SJCRH30 (cell line): ENCODE results near the gene CMYA5. TPM values are rescaled to one million over a fixed set of nuclear protein-coding genes. Genes with fewer than 3 reads are reported as not detected.
"Not testable (repeated sequence)": the region's sequence is repeated elsewhere in the genome, so short reads cannot be mapped to it uniquely, and the experiment has no call there.

ENCODE experiments used
- DNase-seq, 2 experiments: peaks; one replicate each; pipeline ENCODE4 v3.0.0-alpha.2; 2015 to 2020
- H3K27ac ChIP-seq: fragments of 250-450 bp; sonication (Bioruptor Pico); 2 replicates; pipeline ENCODE4 v1.5.1; 2020; ENCODE audit warnings: mild to moderate bottlenecking, moderate library complexity
- H3K27me3 ChIP-seq: fragments of 250-450 bp; sonication (Bioruptor Pico); 2 replicates; pipeline ENCODE4 v1.5.1; 2020; ENCODE audit warnings: mild to moderate bottlenecking, moderate library complexity
- H3K36me3 ChIP-seq: fragments of 250-450 bp; sonication (Bioruptor Pico); 2 replicates; pipeline ENCODE4 v1.5.1; 2020; ENCODE audit warnings: mild to moderate bottlenecking, moderate library complexity
- H3K4me1 ChIP-seq: fragments of 250-450 bp; sonication (Bioruptor Pico); 2 replicates; pipeline ENCODE4 v1.5.1; 2020; ENCODE audit warnings: mild to moderate bottlenecking, moderate library complexity
- H3K4me3 ChIP-seq: fragments of 250-450 bp; sonication (Bioruptor Pico); 2 replicates; pipeline ENCODE4 v1.5.1; 2020; ENCODE audit warnings: mild to moderate bottlenecking, moderate library complexity
- H3K9me3 ChIP-seq: fragments of 250-450 bp; sonication (Bioruptor Pico); replicated peaks from 2 replicates; pipeline ENCODE4 v1.5.1; 2020; ENCODE audit warnings: mild to moderate bottlenecking, moderate library complexity
- total RNA-seq: library from RNA; depleted of rRNA; stranded (reverse); fragments of >200 nt; shearing (Covaris generic); gene quantifications from 2 replicates; pipeline ENCODE4 v1.2.3, GENCODE V29; 2014

CMYA5 gene
- total RNA-seq, 1 experiment from 2014 or later, result 0.22 TPM

GRCh38 chr5:79692596-79692995 lies 3.0 kb downstream of the CMYA5 start:
- Histone ChIP-seq H3K27ac (no peak overlapping the region), H3K4me3 (no peak overlapping the region), H3K9me3 (no peaks in the 10 kb centered on the region), H3K4me1 (no peaks in the 10 kb centered on the region), H3K27me3 (no peaks in the 10 kb centered on the region), H3K36me3 (no peaks in the 10 kb centered on the region)
- no peak for DNase-seq

- H3K27ac ChIP-seq, result no peak overlapping the region
- no peaks in the 10 kb centered on the region for H3K27me3 ChIP-seq
- H3K36me3 ChIP-seq, result no peaks in the 10 kb centered on the region
- no peak overlapping the region for H3K4me3 ChIP-seq
- no peak for DNase-seq
- H3K4me1 ChIP-seq, result no peaks in the 10 kb centered on the region
- no peaks in the 10 kb centered on the region for H3K9me3 ChIP-seq
These were observed 4.5 kb downstream of the CMYA5 start for GRCh38 chr5:79694183-79694582.

- H3K4me1 ChIP-seq, result no peaks in the 10 kb centered on the region
- no peak overlapping the region for H3K4me3 ChIP-seq
- DNase-seq, result peak in 1 of 2 experiments; percentile 7
- no peak overlapping the region for H3K27ac ChIP-seq
- H3K36me3 ChIP-seq, result no peaks in the 10 kb centered on the region
- H3K27me3 ChIP-seq, result no peaks in the 10 kb centered on the region
- H3K9me3 ChIP-seq, result no peaks in the 10 kb centered on the region
These were observed 5.0 kb downstream of the CMYA5 start for GRCh38 chr5:79694652-79695051.

- Histone ChIP-seq H3K4me3 (no peak overlapping the region), H3K27ac (no peak overlapping the region), H3K4me1 (no peaks in the 10 kb centered on the region), H3K36me3 (no peaks in the 10 kb centered on the region), H3K9me3 (no peaks in the 10 kb centered on the region), H3K27me3 (no peaks in the 10 kb centered on the region)
- DNase-seq, result no peak
These were observed 5.9 kb downstream of the CMYA5 start for GRCh38 chr5:79695526-79695925.

- H3K36me3 ChIP-seq, result no peaks in the 10 kb centered on the region
- H3K27ac ChIP-seq, result no peak overlapping the region
- DNase-seq, result no peak
- no peaks in the 10 kb centered on the region for H3K27me3 ChIP-seq
- no peak overlapping the region for H3K4me3 ChIP-seq
- H3K4me1 ChIP-seq, result no peaks in the 10 kb centered on the region
- H3K9me3 ChIP-seq, result no peaks in the 10 kb centered on the region
These were observed 7.9 kb downstream of the CMYA5 start for GRCh38 chr5:79697222-79698170.

- Histone ChIP-seq H3K27ac (no peak overlapping the region), H3K9me3 (no peaks in the 10 kb centered on the region), H3K4me3 (no peak overlapping the region), H3K36me3 (no peaks in the 10 kb centered on the region), H3K4me1 (no peaks in the 10 kb centered on the region), H3K27me3 (no peaks in the 10 kb centered on the region)
- no peak for DNase-seq
These were observed 10.2 kb downstream of the CMYA5 start for GRCh38 chr5:79699763-79700400.

- H3K4me3 ChIP-seq, result no peak overlapping the region
- H3K9me3 ChIP-seq, result no peaks in the 10 kb centered on the region
- DNase-seq, result peak; percentile 18 to 42
- H3K27ac ChIP-seq, result no peak overlapping the region
- no peaks in the 10 kb centered on the region for H3K4me1 ChIP-seq
- no peaks in the 10 kb centered on the region for H3K27me3 ChIP-seq
- no peaks in the 10 kb centered on the region for H3K36me3 ChIP-seq
These were observed 13.2 kb downstream of the CMYA5 start for GRCh38 chr5:79702606-79703380.

GRCh38 chr5:79703381-79703645 lies 13.7 kb downstream of the CMYA5 start:
- H3K4me1 ChIP-seq, result no peaks in the 10 kb centered on the region
- no peaks in the 10 kb centered on the region for H3K9me3 ChIP-seq
- no peak overlapping the region for H3K4me3 ChIP-seq
- no peaks in the 10 kb centered on the region for H3K36me3 ChIP-seq
- H3K27ac ChIP-seq, result no peak overlapping the region
- no peak for DNase-seq
- no peaks in the 10 kb centered on the region for H3K27me3 ChIP-seq

GRCh38 chr5:79704553-79704952 lies 14.9 kb downstream of the CMYA5 start:
- Histone ChIP-seq H3K9me3 (no peaks in the 10 kb centered on the region), H3K4me1 (no peaks in the 10 kb centered on the region), H3K4me3 (no peak overlapping the region), H3K27ac (no peak overlapping the region), H3K36me3 (no peaks in the 10 kb centered on the region), H3K27me3 (no peaks in the 10 kb centered on the region)
- DNase-seq, result no peak

- Histone ChIP-seq H3K4me3 (no peak overlapping the region), H3K9me3 (no peaks in the 10 kb centered on the region), H3K27me3 (no peaks in the 10 kb centered on the region), H3K4me1 (no peaks in the 10 kb centered on the region), H3K27ac (no peak overlapping the region), H3K36me3 (no peaks in the 10 kb centered on the region; the same call in 1 of the 2 replicates)
- DNase-seq, result no peak
These were observed 16.0 kb downstream of the CMYA5 start for GRCh38 chr5:79705632-79706031.

- not testable (repeated sequence) for H3K36me3 ChIP-seq, H3K27me3 ChIP-seq, H3K4me3 ChIP-seq, DNase-seq, H3K27ac ChIP-seq, H3K4me1 ChIP-seq, H3K9me3 ChIP-seq
These were observed 16.7 kb downstream of the CMYA5 start for GRCh38 chr5:79706317-79706716.

- no peak overlapping the region for H3K4me3 ChIP-seq
These were observed 17.9 kb downstream of the CMYA5 start for GRCh38 chr5:79707535-79707934.

GRCh38 chr5:79712741-79713140 lies 23.1 kb downstream of the CMYA5 start:
- Histone ChIP-seq H3K4me3 (no peak overlapping the region), H3K36me3 (no peaks in the 10 kb centered on the region; the same call in 1 of the 2 replicates), H3K27ac (no peak overlapping the region), H3K4me1 (no peaks in the 10 kb centered on the region), H3K27me3 (no peaks in the 10 kb centered on the region), H3K9me3 (no peaks in the 10 kb centered on the region)
- DNase-seq, result no peak

More at GRCh38 chr5:79707535-79707934, 17.9 kb downstream of the CMYA5 start:
- Histone ChIP-seq H3K36me3 (no peaks in the 10 kb centered on the region; the same call in 1 of the 2 replicates), H3K9me3 (no peaks in the 10 kb centered on the region), H3K27ac (no peak overlapping the region), H3K4me1 (no peaks in the 10 kb centered on the region), H3K27me3 (no peaks in the 10 kb centered on the region)
- DNase-seq, result no peak

- Histone ChIP-seq H3K4me1 (no peaks in the 10 kb centered on the region), H3K27me3 (no peaks in the 10 kb centered on the region), H3K36me3 (no peaks in the 10 kb centered on the region; the same call in 1 of the 2 replicates), H3K9me3 (no peaks in the 10 kb centered on the region), H3K4me3 (no peak overlapping the region), H3K27ac (no peak overlapping the region)
- no peak for DNase-seq
These were observed 24.1 kb downstream of the CMYA5 start for GRCh38 chr5:79713727-79714126.

- Histone ChIP-seq H3K9me3 (peaks cover 4% of the 10 kb centered on the region; the same call in 1 of the 2 replicates), H3K4me1 (no peaks in the 10 kb centered on the region), H3K36me3 (no peaks in the 10 kb centered on the region), H3K4me3 (no peak overlapping the region), H3K27me3 (no peaks in the 10 kb centered on the region), H3K27ac (no peak overlapping the region)
- no peak for DNase-seq
These were observed 27.2 kb downstream of the CMYA5 start for GRCh38 chr5:79716839-79717238.
